AG08395 (cell line): ENCODE results near the gene PPP1CC.
A peak's percentile ranks its signal among the peaks of the same experiment; 100 is the strongest.
"Not testable (repeated sequence)": the region's sequence is repeated elsewhere in the genome, so short reads cannot be mapped to it uniquely, and the experiment has no call there.

Experiments
- DNase-seq: peaks from one replicate; pipeline ENCODE4 v3.0.0; 2012; ENCODE audit warnings: mixed read lengths, low spot score

PPP1CC gene

GRCh38 chr12:110725267-110725666, 17.4 kb downstream of the PPP1CC start:
- DNase-seq: no peak

- DNase-seq: not testable (repeated sequence)
Measured at GRCh38 chr12:110722892-110723291, 19.8 kb downstream of the PPP1CC start.

- no peak for DNase-seq
Measured at GRCh38 chr12:110721570-110721969, 21.1 kb downstream of the PPP1CC start.

DNA sequence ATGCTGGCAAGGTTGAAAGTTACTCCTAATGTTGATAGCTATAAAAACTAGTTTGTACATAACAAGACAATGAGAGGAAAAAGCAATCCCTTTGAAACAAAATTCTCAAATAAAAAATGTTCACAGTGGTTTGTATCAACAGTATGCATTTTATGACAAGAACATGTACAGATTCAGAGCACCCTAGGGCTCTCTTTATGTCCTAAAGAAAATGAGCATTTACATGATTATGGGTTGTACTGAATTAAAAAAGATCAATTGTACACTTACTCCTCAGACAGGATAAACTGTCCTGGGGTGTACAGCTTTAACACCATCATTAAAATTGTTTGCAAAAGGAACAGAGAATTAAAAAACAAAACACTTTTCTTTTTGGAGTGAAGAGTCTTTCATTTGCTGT, 22.2 kb downstream of the PPP1CC start:
- DNase-seq: no peak

GRCh38 chr12:110718222-110718908, 24.3 kb downstream of the PPP1CC start:
- no peak for DNase-seq

DNA sequence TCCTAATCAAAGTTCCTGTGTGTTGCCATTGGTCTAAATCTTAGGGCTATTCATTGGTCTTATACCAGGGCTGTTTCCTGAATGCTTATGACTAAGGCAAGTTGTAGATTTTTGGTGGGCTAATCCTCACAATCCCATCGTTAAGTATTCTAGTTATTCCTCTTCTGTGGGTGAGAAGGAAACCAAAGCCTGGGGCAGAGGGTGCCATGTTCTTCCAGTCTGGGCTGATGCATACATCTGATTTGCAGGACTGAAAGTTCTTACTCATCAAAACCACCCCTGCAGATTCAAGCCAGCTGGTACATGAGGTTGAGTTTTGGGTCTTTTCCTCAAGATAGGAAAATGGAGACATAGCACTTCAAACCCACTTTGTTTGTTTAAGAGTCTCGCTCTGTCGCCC, 25.7 kb downstream of the PPP1CC start:
- DNase-seq: no peak

DNA sequence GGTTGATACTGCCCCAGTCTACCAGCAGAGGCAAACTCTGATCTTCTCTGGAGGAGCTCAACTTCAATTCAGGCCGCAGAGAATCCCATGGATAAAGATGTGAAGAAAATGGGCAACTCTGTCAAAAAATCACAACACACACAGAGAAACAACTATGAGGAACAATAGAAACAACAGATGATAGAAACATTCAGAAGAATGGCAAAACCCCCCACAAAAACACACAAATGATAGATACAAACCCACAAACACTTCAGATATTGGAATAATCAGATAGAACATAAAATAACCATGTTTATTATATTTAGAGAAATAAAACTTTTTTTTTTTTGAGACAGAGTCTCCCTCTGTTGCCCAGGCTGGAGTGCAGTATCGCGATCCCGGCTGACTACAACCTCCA, 33.8 kb downstream of the PPP1CC start:
- DNase-seq: no peak

GRCh38 chr12:110705309-110705708, 37.4 kb downstream of the PPP1CC start:
- DNase-seq: no peak

DNA sequence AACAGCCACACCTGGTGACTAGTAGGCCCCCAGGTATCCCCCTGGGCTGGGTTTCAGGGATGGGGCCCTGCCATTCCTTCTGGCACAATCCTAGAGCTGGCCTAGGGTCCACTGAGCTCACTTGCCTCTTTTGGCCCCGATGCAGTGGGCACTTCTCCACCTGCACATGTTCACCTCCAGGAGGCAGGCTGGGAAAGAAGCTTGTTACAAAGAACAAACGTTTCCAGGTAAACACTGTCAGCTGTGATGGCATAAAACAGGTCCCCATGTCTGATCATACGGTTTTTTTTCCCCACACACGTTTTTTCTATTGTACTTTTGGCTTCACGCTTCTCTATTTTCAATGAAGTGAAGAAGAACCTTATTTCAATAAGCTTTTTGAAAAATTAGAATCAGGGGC, 37.9 kb downstream of the PPP1CC start:
- DNase-seq: no peak

- no peak for DNase-seq
Measured at GRCh38 chr12:110704231-110704630, 38.5 kb downstream of the PPP1CC start.

DNA sequence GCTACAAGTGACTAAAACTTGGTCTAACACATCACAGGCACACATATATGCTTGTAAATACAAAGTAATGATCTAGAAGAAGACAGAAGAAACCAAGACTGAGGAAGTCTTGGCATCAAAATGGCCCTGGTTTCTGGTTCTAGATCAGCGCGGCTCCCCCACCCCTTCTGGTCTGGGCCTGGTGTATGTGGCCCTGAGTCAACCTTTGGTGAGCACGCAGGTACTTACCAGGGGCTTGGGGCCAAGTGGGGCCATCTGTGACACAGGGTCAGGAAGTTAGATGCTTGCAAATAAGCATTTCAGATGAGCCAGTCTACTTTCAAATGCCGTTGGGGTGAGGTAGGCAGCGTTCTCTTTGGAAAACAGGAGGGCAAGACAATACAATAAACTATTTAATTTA, 40.6 kb downstream of the PPP1CC start:
- no peak for DNase-seq

DNA sequence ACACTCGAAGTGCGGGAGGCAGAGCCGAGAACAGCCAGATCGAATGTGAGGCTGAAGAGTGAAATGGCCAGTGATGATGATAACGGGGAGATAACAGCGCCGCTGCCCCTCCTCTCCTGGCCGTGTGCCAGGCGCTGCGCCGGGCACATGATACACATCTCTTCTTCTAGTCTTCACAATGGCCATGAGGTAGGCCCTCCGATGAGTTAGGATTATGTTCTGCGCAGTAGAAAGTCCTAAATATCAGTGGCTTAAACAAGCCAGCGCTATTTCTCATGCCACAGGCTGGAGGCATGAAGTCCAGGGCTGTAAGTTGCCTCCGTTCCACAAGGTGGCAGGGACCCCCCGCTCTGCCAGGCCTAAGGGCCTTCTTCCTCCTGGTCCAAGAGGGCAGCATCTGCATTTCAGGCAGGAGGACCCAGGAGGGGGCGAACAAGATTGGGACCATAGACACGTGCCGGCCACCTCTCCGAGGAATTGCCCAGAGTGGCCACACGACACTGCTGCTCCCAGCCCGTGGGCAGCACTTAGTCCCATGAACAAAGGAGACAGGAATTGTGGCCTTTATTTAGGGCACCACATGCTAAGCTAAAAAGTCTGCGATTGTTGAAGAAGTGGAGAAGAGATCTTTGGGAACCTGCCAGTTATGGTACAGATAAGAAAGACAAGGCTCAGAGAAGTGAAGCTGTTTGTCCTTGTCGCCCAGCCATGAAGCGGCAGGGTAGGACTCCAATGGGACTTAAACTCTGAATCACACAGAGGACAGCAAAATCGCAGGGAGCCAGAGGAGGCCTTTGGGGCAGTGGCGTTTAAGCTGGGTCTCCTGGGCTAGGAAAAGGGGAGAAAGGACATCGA, 42.9 kb downstream of the PPP1CC start:
- no peak for DNase-seq

- DNase-seq: peak; percentile 57
Measured at GRCh38 chr12:110698171-110698902, 44.4 kb downstream of the PPP1CC start.

- no peak for DNase-seq
Measured at GRCh38 chr12:110697236-110697635, 45.5 kb downstream of the PPP1CC start.

DNA sequence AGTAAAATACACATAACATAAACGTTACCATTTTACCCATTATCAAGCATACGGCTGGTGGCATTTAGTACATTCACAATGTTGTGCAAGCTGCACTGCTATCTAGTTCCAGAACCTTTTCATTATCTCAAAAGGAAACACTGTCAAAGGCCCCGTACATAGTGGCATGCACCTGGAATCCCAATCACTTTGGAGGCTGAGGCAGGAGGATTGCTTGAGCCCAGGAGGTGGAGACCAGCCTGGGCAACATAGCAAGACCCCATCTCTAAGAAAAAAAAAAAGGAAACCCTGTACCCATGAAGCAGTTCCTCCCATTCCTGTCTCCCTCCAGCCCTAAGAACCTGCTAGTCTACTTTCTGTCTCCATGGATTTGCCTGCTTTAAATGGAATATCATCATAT, 46.4 kb downstream of the PPP1CC start:
- DNase-seq: no peak

GRCh38 chr12:110694330-110694901, 48.3 kb downstream of the PPP1CC start:
- no peak for DNase-seq

DNA sequence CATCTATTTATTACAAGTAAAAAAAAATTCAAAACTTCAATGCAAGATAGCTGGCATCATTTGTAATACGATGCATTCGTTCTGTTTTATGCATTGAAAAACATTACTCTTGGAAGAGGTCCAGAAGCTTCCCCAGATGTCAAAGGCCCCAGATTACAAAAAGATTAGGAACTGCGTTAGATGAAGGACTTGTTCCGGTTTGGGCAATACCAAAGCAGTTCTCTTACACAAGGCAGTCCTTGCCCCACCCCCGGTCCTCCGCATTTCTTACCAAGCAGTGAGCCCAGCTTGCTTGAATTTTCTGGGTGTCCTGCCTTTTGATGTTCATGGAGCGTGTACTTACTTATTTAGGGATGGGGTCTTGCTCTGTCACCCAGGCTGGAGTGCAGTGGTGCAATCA, 49.0 kb downstream of the PPP1CC start:
- DNase-seq: no peak

- DNase-seq: no peak
Measured at GRCh38 chr12:110690127-110690430, 52.6 kb downstream of the PPP1CC start.

- DNase-seq: peak; percentile 48
Measured at GRCh38 chr12:110689281-110690126, 53.2 kb downstream of the PPP1CC start.

- DNase-seq: peak; percentile 67
Measured at GRCh38 chr12:110688446-110689280, 54.0 kb downstream of the PPP1CC start, which contains the start of gene HVCN1. Gene HVCN1 (minus strand): TSS chr12:110689115. CDS start chr12:110683245, 5,870 bp downstream.
